Mammary epithelial cell (primary cell): ENCODE measurements around the gene RACGAP1.

ENCODE experiments used
- EZH2 ChIP-seq: IDR thresholded peaks from 2 replicates; pipeline ENCODE4 v1.6.1; 2012; ENCODE audit warnings: low read length, inconsistent platforms, borderline replicate concordance
- TF ChIP-seq, protein P1 (sequence below), 2 donors: IDR thresholded peaks in 1 of 2; conservative IDR thresholded peaks in 1 of 2; 2 replicates each; pipeline ENCODE4 v1.5.1; 2011 to 2012; ENCODE audit warnings: inconsistent platforms in 2 of 2, low read length in 2 of 2, mild to moderate bottlenecking in 2 of 2, control low read depth in 1 of 2, low read depth in 1 of 2; ENCODE audit not compliant: insufficient read depth in 1 of 2; ENCODE audit errors: extremely low read depth in 1 of 2

- TF ChIP-seq, protein P1, sequence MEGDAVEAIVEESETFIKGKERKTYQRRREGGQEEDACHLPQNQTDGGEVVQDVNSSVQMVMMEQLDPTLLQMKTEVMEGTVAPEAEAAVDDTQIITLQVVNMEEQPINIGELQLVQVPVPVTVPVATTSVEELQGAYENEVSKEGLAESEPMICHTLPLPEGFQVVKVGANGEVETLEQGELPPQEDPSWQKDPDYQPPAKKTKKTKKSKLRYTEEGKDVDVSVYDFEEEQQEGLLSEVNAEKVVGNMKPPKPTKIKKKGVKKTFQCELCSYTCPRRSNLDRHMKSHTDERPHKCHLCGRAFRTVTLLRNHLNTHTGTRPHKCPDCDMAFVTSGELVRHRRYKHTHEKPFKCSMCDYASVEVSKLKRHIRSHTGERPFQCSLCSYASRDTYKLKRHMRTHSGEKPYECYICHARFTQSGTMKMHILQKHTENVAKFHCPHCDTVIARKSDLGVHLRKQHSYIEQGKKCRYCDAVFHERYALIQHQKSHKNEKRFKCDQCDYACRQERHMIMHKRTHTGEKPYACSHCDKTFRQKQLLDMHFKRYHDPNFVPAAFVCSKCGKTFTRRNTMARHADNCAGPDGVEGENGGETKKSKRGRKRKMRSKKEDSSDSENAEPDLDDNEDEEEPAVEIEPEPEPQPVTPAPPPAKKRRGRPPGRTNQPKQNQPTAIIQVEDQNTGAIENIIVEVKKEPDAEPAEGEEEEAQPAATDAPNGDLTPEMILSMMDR (conservative IDR thresholded peaks at IDR 0.05 in 1 of 2, IDR thresholded peaks at IDR 0.05 in 1 of 2; ENCODE audit: extremely low read depth in 1 of 2, insufficient read depth in 1 of 2, low read depth in 1 of 2, low read length in 2 of 2), result no peak
- no peak for TF ChIP-seq EZH2
Measured at GRCh38 chr12:49953961-49954846, 71.1 kb downstream of the RACGAP1 start.
